Measurements from ENCODE around the gene PCDHGC3. TPM values are rescaled to one million over a fixed set of nuclear protein-coding genes. Genes with fewer than 3 reads are reported as not detected.

Gene PCDHGC3
- total RNA-seq, 1 donor from 2014 or later, result 104 TPM

GRCh38 chr5:141485321-141486055, 9.7 kb downstream of the PCDHGC3 start:
- DNase-seq, result peak; percentile 26

DNA sequence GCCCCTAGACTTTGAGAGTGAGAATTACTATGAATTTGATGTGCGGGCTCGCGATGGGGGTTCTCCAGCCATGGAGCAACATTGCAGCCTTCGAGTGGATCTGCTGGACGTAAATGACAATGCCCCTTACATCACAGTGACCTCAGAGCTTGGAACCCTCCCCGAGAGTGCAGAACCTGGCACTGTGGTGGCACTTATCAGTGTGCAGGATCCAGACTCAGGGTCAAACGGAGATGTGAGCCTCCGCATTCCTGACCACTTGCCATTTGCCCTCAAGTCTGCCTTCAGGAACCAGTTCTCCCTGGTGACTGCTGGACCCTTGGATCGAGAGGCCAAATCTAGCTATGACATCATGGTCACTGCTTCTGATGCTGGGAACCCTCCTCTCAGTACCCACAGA, 10.3 kb downstream of the PCDHGC3 start:
- DNase-seq, result no peak

DNA sequence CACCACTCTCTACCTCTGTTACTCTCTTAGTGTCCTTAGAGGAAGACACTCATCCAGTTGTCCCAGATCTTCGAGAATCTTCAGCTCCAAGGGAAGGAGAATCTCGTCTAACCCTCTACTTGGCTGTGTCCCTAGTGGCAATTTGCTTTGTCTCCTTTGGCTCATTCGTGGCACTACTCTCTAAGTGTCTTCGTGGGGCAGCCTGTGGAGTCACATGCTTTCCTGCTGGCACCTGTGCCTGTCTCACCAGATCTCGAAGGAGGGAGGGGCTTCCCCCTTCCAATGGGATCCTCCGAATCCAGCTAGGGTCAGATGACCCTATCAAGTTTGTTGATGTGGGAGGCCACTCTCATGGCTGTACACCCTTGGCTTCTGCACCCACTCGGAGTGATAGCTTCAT, 11.4 kb downstream of the PCDHGC3 start:
- DNase-seq, result no peak

- no peak for DNase-seq
Observed at GRCh38 chr5:141488591-141489561, 13.1 kb downstream of the PCDHGC3 start, which contains the start of gene PCDHGC5. TSS of gene PCDHGC5 (plus strand) at chr5:141489081. CDS start at chr5:141489241, 160 bp downstream.

DNA sequence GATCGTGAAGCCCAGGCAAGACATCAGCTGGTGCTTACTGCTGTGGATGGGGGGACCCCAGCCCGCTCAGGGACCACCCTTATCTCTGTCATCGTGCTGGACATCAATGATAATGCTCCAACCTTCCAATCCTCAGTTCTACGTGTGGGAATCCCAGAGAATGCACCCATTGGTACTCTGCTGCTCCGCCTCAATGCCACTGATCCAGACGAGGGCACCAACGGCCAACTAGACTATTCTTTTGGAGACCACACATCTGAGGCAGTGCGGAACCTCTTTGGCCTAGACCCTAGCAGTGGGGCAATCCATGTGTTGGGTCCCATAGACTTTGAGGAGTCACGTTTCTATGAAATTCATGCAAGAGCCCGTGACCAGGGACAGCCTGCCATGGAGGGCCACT, 14.1 kb downstream of the PCDHGC3 start:
- DNase-seq, result no peak

DNA sequence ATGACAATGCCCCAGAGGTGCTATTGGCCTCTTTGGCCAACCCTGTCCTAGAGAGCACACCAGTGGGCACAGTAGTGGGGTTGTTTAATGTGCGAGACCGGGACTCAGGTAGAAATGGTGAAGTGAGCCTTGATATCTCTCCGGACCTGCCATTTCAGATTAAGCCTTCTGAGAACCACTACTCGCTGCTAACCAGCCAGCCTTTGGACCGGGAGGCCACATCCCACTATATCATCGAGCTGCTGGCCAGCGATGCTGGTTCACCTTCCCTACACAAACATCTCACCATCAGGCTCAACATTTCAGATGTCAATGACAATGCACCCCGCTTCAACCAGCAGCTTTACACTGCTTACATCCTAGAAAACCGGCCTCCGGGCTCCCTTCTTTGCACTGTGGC, 14.5 kb downstream of the PCDHGC3 start:
- no peak for DNase-seq

- no peak for DNase-seq
Observed at GRCh38 chr5:141490771-141491170, 15.0 kb downstream of the PCDHGC3 start.

DNA sequence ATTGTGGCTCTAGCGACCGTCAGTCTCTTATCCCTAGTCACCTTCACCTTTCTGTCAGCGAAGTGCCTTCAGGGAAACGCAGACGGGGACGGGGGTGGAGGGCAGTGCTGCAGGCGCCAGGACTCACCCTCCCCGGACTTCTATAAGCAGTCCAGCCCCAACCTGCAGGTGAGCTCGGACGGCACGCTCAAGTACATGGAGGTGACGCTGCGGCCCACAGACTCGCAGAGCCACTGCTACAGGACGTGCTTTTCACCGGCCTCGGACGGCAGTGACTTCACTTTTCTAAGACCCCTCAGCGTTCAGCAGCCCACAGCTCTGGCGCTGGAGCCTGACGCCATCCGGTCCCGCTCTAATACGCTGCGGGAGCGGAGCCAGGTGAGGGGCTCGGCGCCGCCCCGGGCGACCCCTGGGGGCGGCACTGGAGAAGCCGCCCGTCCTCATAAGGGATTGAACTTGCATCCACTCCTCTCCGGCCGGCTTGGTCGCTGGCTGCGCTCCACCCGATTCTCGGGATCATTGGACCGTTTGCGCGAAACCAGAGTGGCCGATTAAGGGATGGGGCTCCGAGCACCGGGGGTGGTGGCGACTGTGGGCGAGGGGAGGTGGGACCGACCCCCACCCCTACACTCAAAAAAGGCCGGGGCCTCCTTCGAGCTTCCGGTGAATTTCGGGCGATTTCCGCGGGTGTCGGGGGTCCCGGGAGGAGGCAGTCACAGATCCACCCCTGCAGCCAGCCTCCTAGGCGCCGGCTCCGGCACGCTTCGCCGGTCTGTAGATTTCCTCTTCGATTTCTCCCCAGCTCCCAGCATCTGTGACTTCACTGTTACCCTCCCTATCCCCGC, 15.8 kb downstream of the PCDHGC3 start:
- DNase-seq, result no peak

DNA sequence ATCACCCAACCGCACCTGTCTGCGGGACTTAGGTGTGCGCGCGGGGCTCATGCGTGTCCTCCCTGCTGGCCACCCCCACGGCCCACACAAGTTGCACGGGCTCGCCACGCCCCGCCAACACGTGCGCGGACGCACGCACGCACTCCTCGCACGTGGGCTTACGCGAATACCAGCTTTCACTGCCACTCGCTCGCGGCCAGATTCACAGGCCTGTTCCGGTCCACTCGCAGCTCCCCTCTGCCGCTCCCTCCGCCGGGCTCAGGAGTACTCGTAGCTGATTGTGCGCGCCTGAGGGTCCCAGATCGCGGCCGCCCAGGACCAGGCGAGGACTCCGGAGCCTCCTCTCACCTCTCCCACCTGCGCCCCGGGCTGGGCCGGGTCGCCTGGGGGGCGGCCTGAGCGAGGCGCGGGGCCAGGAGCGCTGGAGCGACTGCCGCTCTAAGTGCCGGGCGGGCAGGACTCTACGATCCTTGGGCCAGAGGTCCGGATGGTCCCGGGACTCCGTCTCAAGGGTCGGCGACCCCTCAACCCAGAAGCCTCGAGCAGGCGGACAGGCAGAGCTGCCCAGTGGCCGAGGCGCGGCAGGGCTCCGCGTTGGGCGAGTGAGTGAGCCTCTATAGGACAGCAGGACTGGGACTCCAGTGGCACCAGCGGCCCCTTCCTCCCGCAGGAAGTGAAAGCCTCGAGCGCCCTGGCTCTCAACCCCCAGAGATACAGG, 16.6 kb downstream of the PCDHGC3 start:
- DNase-seq, result no peak

DNA sequence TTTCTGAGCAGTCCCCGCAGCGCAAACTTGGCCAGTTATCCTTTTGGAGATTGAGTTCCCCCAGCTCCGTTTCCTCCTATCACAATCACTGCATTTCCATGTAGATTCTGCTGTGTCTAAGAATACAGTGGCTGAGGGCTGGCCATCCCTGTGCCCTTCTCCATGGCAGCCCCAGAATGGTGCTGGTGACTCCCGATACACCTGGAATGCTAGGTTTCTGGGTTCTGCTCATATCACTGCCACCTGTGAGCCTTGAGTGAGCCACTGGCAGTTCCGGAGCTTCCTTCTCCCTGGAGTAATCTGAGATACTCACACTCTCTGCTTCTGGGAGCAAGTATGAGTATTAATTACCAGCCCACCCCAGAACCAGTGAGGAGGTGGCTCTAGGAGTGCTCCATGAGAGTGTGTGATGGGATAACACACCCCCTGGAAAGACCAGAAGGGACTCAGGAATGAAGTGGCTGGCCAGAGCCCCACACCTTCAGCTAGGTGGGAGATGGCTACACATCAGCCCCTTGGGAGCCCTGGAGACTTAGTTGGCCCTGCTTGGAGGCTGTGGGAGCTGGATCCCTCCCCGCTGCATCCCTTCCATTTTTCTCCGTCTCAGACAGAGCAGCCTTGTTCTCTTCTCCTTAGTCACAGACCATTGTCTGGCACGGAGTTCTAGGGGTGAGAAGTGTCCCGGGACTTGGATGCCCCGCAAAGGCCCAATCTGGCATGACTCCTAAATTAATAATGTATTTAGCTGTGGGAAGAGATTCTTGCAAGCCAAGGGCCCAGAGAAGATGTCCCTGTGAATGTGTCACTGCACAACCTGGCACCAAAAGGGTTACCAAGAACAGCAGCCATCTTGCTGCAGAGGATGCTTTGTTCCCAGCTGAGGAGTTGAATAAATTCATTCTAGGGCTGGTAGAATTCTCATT, 18.0 kb downstream of the PCDHGC3 start:
- DNase-seq, result no peak

DNA sequence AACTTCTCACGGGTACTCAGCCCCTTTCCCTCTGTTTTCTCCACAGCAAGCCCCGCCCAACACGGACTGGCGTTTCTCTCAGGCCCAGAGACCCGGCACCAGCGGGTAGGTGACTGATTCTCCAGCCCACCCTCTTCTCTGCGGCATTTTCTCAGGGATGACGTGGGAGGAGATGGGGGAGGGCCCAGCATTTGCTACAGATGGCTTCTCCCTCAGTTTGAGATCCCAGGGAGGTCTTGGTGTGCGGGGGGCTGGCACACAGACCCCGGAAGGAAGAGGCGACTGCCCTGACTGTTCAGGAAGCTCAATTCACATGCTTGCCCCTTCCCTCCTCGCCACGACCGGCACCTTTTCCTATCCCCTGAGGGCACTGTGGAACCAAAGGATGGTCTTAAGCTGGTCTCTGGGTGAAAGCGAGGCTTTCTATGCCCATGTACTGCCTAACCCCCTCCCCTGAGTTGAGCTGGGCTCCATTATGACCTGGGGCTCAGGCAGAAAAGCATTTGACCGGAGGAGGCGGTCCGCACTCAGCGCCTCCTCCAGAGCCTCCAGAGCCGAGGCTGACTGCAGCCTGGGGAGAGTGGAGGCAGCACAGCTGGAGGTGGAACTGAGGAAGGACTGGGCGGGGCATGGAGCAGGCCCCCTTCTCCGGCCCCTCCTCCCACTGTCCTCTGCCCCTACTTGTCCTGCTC, 19.1 kb downstream of the PCDHGC3 start:
- peak; percentile 53 for DNase-seq

GRCh38 chr5:141495453-141495811, 19.7 kb downstream of the PCDHGC3 start:
- DNase-seq, result no peak

- DNase-seq, result peak; percentile 93
Observed at GRCh38 chr5:141496038-141496437, 20.3 kb downstream of the PCDHGC3 start.

DNA sequence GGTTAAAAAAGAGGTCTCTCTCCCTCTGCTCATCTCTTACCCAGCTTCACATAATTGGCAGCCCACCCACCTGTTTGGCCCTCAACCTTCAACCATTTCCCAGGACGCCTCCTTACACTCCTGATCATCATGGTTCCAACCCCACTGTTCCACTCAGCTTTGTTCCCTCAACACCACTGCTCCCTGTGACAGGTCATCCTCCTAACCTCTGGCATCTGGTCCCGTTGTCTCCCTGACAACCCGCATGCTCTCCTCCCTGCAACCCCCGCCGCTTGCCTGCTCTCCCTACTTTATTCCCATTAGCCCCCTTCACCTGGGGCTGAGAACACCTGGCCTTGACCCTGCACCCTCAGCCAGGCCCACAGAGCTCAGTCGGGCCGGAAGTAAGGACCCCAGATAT, 26.0 kb downstream of the PCDHGC3 start:
- no peak for DNase-seq

DNA sequence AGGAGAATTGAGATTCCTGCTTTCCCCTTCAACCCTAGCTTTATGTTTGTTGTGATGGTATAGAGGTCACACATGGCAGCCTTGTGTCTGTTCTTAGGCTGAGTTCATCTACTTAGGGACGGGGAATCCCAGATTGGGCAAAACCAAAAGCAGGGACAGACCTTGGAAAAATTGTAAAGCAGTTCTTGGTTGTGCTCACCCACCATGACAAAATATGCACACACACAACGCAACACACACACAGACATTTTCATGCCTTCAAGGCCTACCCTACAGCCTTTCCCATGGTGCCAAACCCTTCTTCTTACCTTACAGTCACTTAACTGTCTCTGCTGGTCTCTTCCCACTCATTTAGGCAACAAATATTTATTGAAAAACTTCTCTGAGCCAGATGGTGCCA, 27.9 kb downstream of the PCDHGC3 start:
- no peak for DNase-seq

DNA sequence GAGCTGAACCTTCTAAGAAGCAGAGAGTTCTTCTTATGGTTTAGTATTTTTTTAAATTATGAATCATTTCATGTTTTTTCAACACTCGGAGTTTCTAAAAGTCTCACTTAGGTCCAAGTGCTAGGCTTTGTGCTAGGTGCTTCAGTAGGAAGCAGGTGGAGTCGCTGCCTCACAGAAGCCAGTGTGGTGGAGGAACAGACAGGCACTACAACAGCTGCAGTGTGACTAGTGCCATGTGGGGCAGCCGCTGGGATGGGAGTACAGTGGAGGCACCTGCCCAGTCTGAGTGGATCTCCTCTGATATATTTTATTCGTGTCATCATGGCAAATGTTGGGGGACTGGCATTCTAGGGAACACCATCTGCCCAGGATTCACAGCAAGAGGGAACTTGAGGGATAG, 28.4 kb downstream of the PCDHGC3 start:
- no peak for DNase-seq

DNA sequence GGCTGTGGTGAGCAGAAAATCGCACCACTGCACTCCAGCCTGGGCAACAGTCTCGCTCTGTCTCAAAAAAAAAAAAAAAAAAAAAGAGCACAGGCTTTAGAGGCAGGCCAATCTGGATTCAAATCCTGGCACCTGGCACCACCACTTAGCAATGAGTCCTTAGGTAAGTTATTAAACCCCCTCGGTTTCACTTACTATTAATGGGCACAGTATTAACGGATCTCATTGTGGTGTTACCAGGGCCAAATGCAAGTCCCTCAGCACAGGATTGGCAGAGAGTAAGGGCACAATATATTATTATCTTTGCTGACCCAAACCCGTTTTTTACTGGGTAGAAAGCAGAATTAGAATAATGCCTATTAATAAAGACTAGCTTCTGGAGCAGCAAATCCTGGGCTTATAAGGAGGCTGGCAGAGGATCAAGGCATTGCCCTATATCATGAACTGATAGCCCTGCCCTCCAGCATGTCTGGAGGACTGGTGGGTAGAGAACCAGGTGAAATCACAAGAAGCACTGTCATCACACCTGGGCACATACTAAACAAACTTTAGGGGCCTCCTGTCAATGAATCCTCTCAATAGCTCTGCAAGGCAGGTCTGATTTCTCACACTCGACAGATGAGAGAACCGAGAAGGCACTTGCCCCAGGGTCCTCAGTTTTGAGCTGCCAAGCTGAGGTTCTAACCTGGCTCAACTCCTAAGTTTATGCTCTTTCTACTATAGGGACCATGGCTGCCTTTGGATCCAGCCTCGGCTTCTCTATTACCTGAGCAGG, 30.8 kb downstream of the PCDHGC3 start:
- DNase-seq, result no peak

DNA sequence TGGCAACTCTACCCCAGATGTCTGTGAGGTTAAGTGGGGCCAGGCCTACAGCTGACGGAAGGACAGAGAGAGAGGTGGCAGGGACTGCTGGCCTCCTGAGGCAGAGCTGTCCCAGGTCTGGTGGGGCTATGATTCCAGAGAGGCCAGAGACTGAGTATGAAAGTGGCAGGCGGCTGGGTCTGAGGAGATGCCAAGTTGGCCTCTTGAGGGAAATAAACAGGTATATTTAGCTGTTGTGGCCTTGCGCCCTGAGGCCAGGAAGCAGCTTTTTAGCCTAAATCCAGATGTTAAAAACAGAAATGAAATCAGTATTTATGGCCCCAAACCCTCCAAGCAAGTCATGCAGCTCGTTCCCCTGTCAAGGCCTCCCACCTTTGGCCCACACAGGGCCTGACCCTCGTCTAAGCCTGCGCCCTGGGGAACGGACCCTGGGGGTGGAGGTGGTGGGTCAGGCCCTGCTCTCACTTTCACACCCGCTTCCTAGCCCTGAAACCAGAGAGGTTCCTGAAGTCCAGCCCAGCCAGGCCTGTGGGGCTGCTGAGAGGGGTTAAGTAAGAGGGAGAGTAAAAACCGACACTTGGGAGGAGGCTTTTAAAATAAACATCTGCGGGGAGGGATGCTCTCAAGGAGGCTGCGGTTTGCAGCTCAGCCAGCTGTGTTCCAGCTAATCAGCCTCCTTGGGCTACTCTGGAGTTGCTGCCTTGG, 31.8 kb downstream of the PCDHGC3 start:
- peak; percentile 79 for DNase-seq

DNA sequence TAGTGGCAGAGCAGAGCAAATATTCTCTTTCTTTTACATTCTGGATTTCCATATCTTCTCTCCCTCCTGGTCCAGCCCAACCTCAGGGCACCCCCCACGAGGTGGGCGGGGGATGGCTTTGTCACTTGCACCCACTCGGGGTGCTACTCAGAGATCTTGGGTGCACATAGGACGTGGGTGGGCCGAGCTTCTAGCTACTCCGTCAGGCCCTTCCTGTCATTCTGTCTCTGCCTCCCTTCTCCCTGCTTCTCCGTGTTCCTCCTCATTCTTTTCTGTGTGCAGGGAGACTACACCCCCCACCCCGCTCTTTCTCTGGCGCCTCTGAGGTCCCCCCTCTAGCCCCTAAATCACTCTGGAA, 32.7 kb downstream of the PCDHGC3 start:
- DNase-seq, result no peak

All from tongue (tissue), 2 donors.